Right lung (tissue), 10 donors: ENCODE measurements around the gene WARS2. TPM values are rescaled to one million over a fixed set of nuclear protein-coding genes. Genes with fewer than 3 reads are reported as not detected.
"Not testable (repeated sequence)": the region's sequence is repeated elsewhere in the genome, so short reads cannot be mapped to it uniquely, and the experiment has no call there.

Experiments used
- DNase-seq, 2 donors: peaks; one replicate each; pipeline ENCODE4 v3.0.0-alpha.2; 2013
- long read RNA-seq, 8 donors: transcript quantifications; one replicate each; lab custom pipeline, GENCODE V29; 2026
- polyA plus RNA-seq, 5 donors: library from polyadenylated mRNA; unstranded; fragments of 120-200 nt; gene quantifications; one replicate each; pipeline versions ENCODE4 v1.2.1 to v1.2.3, GENCODE V29; 2013; ENCODE audit warnings: inconsistent platforms in 1 of 5, low replicate concordance in 1 of 5; ENCODE audit not compliant: insufficient read length in 5 of 5, insufficient read depth in 1 of 5

WARS2 gene
- 10 to 100 TPM; 13.6 to 24.5 (median 21.6) TPM for polyA plus RNA-seq
- long read RNA-seq, donor 1, transcript WARS2-201 (6 exons, 2,800 nt) = major isoform, 7 of 8 reads
- long read RNA-seq, donor 1, partial matches to known transcripts = 0 of 8 reads
- long read RNA-seq, donor 1, other reads (novel, unspliced or antisense) = 0 of 8 reads
- long read RNA-seq, donor 2, transcript WARS2-201 (6 exons, 2,800 nt) = major isoform, 6 of 6 reads
- long read RNA-seq, donor 2, partial matches to known transcripts = 0 of 6 reads
- long read RNA-seq, donor 2, other reads (novel, unspliced or antisense) = 0 of 6 reads
- long read RNA-seq, donor 3, partial matches to known transcripts = 0 of 3 reads
- long read RNA-seq, donor 3, other reads (novel, unspliced or antisense) = 0 of 3 reads
- long read RNA-seq, donor 4, partial matches to known transcripts = 0 of 3 reads
- long read RNA-seq, donor 4, other reads (novel, unspliced or antisense) = 0 of 3 reads
- long read RNA-seq, donor 5, transcript WARS2-201 (6 exons, 2,800 nt) = major isoform, 8 of 8 reads
- long read RNA-seq, donor 5, partial matches to known transcripts = 0 of 8 reads
- long read RNA-seq, donor 5, other reads (novel, unspliced or antisense) = 0 of 8 reads
- long read RNA-seq, donor 6, transcript WARS2-201 (6 exons, 2,800 nt) = major isoform, 11 of 15 reads
- long read RNA-seq, donor 6, partial matches to known transcripts = 0 of 15 reads
- long read RNA-seq, donor 6, other reads (novel, unspliced or antisense) = 0 of 15 reads
- long read RNA-seq, donor 7, transcript WARS2-201 (6 exons, 2,800 nt) = major isoform, 9 of 9 reads
- long read RNA-seq, donor 7, partial matches to known transcripts = 0 of 9 reads
- long read RNA-seq, donor 7, other reads (novel, unspliced or antisense) = 0 of 9 reads
- long read RNA-seq, donor 8, partial matches to known transcripts = 0 of 3 reads
- long read RNA-seq, donor 8, other reads (novel, unspliced or antisense) = 0 of 3 reads

GRCh38 chr1:119140177-119141019 lies at the start of gene WARS2:
WARS2 (minus strand) TSS chr1:119140653; CDS start chr1:119140644, 9 bp downstream.
- DNase-seq = peak; percentile 97 to 99

GRCh38 chr1:119188926-119189325 lies 48.5 kb upstream of the WARS2 start:
- DNase-seq = no peak

GRCh38 chr1:119187416-119187815 lies 47.0 kb upstream of the WARS2 start:
- no peak for DNase-seq

- no peak for DNase-seq
Measured at GRCh38 chr1:119186471-119186870, 46.0 kb upstream of the WARS2 start.

- DNase-seq = no peak
Measured at GRCh38 chr1:119184972-119185371, 44.5 kb upstream of the WARS2 start.

GRCh38 chr1:119181218-119181617 lies 40.8 kb upstream of the WARS2 start:
- DNase-seq = no peak

GRCh38 chr1:119179051-119179450 lies 38.6 kb upstream of the WARS2 start:
- DNase-seq = no peak

- DNase-seq = not testable (repeated sequence)
Measured at GRCh38 chr1:119172927-119173326, 32.5 kb upstream of the WARS2 start.

GRCh38 chr1:119171381-119172010 lies 31.0 kb upstream of the WARS2 start:
- DNase-seq = not testable (repeated sequence)

- no peak for DNase-seq
Measured at GRCh38 chr1:119163396-119163795, 22.9 kb upstream of the WARS2 start.

- peak; percentile 60 to 76 for DNase-seq
Measured at GRCh38 chr1:119160866-119161265, 20.4 kb upstream of the WARS2 start.

- peak in 1 of 2 donors; percentile 19 for DNase-seq
Measured at GRCh38 chr1:119160409-119160808, 20.0 kb upstream of the WARS2 start.

- no peak for DNase-seq
Measured at GRCh38 chr1:119159966-119160365, 19.5 kb upstream of the WARS2 start.

- DNase-seq = no peak
Measured at GRCh38 chr1:119159111-119159510, 18.7 kb upstream of the WARS2 start.

- not testable (repeated sequence) for DNase-seq
Measured at GRCh38 chr1:119156761-119157160, 16.3 kb upstream of the WARS2 start.

GRCh38 chr1:119155069-119155468 lies 14.6 kb upstream of the WARS2 start:
- DNase-seq = not testable (repeated sequence)

- no peak for DNase-seq
Measured at GRCh38 chr1:119150150-119150549, 9.7 kb upstream of the WARS2 start.

GRCh38 chr1:119147661-119148090 lies 7.2 kb upstream of the WARS2 start:
- no peak for DNase-seq

GRCh38 chr1:119146466-119146865 lies 6.0 kb upstream of the WARS2 start:
- DNase-seq = no peak

GRCh38 chr1:119144813-119145212 lies 4.4 kb upstream of the WARS2 start:
- no peak for DNase-seq

GRCh38 chr1:119143706-119144105 lies 3.3 kb upstream of the WARS2 start:
- DNase-seq = no peak
